Testis (tissue), 2 donors: Measurements from ENCODE around the gene TICRR.

Experiments
- CTCF ChIP-seq, 3 experiments: fragments of 450-650 bp in 2 of 3; fragments of 200-600 bp in 1 of 3; sonication (generic) in 1 of 3; IDR thresholded peaks; one replicate each; pipeline ENCODE4 v1.5.1; 2016 to 2019; ENCODE audit warnings: antibody characterized with exemption in 3 of 3, mild to moderate bottlenecking in 2 of 3, moderate library complexity in 1 of 3
- POLR2A ChIP-seq: fragments of 450-650 bp; IDR thresholded peaks from one replicate; pipeline ENCODE4 v1.6.1; 2017; ENCODE audit warnings: antibody characterized with exemption, mild to moderate bottlenecking, moderate library complexity

GRCh38 chr15:89559769-89560264, 15.5 kb upstream of the TICRR start:
- TF ChIP-seq POLR2A = no peak
- TF ChIP-seq CTCF (IDR thresholded peaks at IDR 0.05) = no peak
